HCT116 (cell line): Measurements from ENCODE around the gene ZKSCAN4. TPM values are rescaled to one million over a fixed set of nuclear protein-coding genes. Genes with fewer than 3 reads are reported as not detected.

Experiments used
- ATAC-seq: fragments of 200-7000 bp; cut with Tn5 transposase; 2 replicates; pipeline ENCODE4 v1.9.1; 2020; ENCODE audit warnings: mild to moderate bottlenecking, moderate library complexity
- BruUV-seq: library from RNA; stranded (reverse); fragments of 400-500 nt; replicated peaks from 2 replicates; lab custom pipeline; 2021; lab: Mats Ljungman, UMichigan
- CTCF ChIA-PET: fragments of 300-600 bp; sonication (Branson Sonifier 250); formaldehyde crosslinking; loops from one replicate; lab custom pipeline; 2021; ENCODE audit warnings: antibody characterized with exemption; lab: Charles Lee
- POLR2A ChIA-PET: fragments of 300-600, 350-600 bp; sonication (Branson Sonifier 250); formaldehyde crosslinking; loops from one replicate; lab custom pipeline; 2021; ENCODE audit warnings: antibody characterized with exemption; lab: Charles Lee
- RAD21 ChIA-PET, 2 experiments: fragments of 300-600 bp; sonication (Branson Sonifier 250); formaldehyde crosslinking; loops; one replicate each; lab custom pipeline; 2023; ENCODE audit warnings: low total read pairs in 2 of 2; ENCODE audit not compliant: uncharacterized antibody in 2 of 2, unreplicated experiment in 2 of 2, low non-redundant PET in 1 of 2; lab: Charles Lee
- DNase-seq: peaks from one replicate; pipeline ENCODE4 v3.0.0-alpha.2; 2010; ENCODE audit warnings: low read depth, low spot score
- H2AFZ ChIP-seq: fragments of 200-600 bp; shearing (Covaris generic), sonication (generic); 2 replicates; pipeline ENCODE4 v1.6.1; 2017; ENCODE audit warnings: low read depth, mixed run types, mixed read lengths, antibody characterized with exemption, low read length; ENCODE audit not compliant: poor library complexity, severe bottlenecking
- H3K27ac ChIP-seq: 2 replicates; pipeline ENCODE4 v1.5.1; 2012; ENCODE audit warnings: low read depth, low read length
- H3K27me3 ChIP-seq: fragments of 200-600 bp; sonication (generic); 2 replicates; pipeline ENCODE4 v1.6.1; 2016; ENCODE audit warnings: mixed run types, low read length, mixed read lengths; ENCODE audit not compliant: insufficient read depth
- H3K36me3 ChIP-seq, 2 experiments: fragments of 200-500 bp in 1 of 2; fragments of 200-600 bp in 1 of 2; sonication (Bioruptor generic) in 1 of 2; sonication (generic) in 1 of 2; 2 replicates each; pipeline versions ENCODE4 v1.5.1 to v1.6.1; 2014 to 2016; ENCODE audit warnings: low read length in 2 of 2, inconsistent platforms in 1 of 2, mixed read lengths in 1 of 2, mixed run types in 1 of 2; ENCODE audit not compliant: insufficient read depth in 2 of 2, control insufficient read depth in 1 of 2
- H3K4me1 ChIP-seq, 2 experiments: fragments of 200-600 bp in 1 of 2; sonication (generic) in 1 of 2; 2 replicates each; pipeline versions ENCODE4 v1.5.1 to v1.6.1; 2012 to 2017; ENCODE audit warnings: low read length in 2 of 2, inconsistent platforms in 1 of 2, mild to moderate bottlenecking in 1 of 2, mixed read lengths in 1 of 2, mixed run types in 1 of 2, moderate library complexity in 1 of 2; ENCODE audit not compliant: insufficient read depth in 2 of 2, control insufficient read depth in 1 of 2
- H3K4me2 ChIP-seq: fragments of 200-600 bp; sonication (generic); 2 replicates; pipeline ENCODE4 v1.6.1; 2017; ENCODE audit warnings: mixed run types, low read length, mixed read lengths
- H3K4me3 ChIP-seq, 2 experiments: fragments of 200-600 bp in 1 of 2; sonication (generic) in 1 of 2; replicated peaks in 1 of 2; 2 replicates each; pipeline ENCODE4 v1.5.1; 2011 to 2016; ENCODE audit warnings: low read length in 2 of 2, control low read depth in 1 of 2, low read depth in 1 of 2, mild to moderate bottlenecking in 1 of 2, mixed read lengths in 1 of 2, mixed run types in 1 of 2
- H3K79me2 ChIP-seq: fragments of 200-600 bp; sonication (generic); 2 replicates; pipeline ENCODE4 v1.6.1; 2017; ENCODE audit warnings: mild to moderate bottlenecking, mixed run types, low read length, moderate library complexity, mixed read lengths; ENCODE audit not compliant: insufficient read depth
- H3K9ac ChIP-seq: fragments of 200-600 bp; sonication (generic); 2 replicates; pipeline ENCODE4 v1.6.1; 2016; ENCODE audit warnings: low read length, mixed read lengths
- H3K9me2 ChIP-seq: fragments of 200-600 bp; sonication (generic), shearing (Covaris generic); 2 replicates; pipeline ENCODE4 v1.6.1; 2017; ENCODE audit warnings: mixed run types, mild to moderate bottlenecking, moderate library complexity; ENCODE audit not compliant: insufficient read depth
- H3K9me3 ChIP-seq, 2 experiments: fragments of 200-500 bp in 1 of 2; fragments of 200-600 bp in 1 of 2; sonication (Bioruptor generic) in 1 of 2; sonication (generic) in 1 of 2; 2 replicates each; pipeline ENCODE4 v1.6.1; 2014 to 2017; ENCODE audit warnings: low read length in 2 of 2, mixed read lengths in 2 of 2, inconsistent platforms in 1 of 2, low read depth in 1 of 2, mild to moderate bottlenecking in 1 of 2, mixed run types in 1 of 2, moderate library complexity in 1 of 2; ENCODE audit not compliant: control insufficient read depth in 1 of 2, insufficient read depth in 1 of 2
- H4K20me1 ChIP-seq: fragments of 200-600 bp; sonication (generic), shearing (Covaris generic); 2 replicates; pipeline ENCODE4 v1.6.1; 2017; ENCODE audit warnings: mixed run types, mild to moderate bottlenecking, moderate library complexity; ENCODE audit not compliant: insufficient read depth
- CEBPB ChIP-seq: IDR thresholded peaks from 2 replicates; pipeline ENCODE4 v1.6.1; 2012; ENCODE audit warnings: low read depth
- ELF1 ChIP-seq: IDR thresholded peaks from 2 replicates; pipeline ENCODE4 v1.6.1; 2012; ENCODE audit warnings: low read depth, borderline replicate concordance
- EZH2 ChIP-seq: fragments of 200-600 bp; sonication (generic); IDR thresholded peaks from 2 replicates; pipeline ENCODE4 v1.6.1; 2017; ENCODE audit warnings: antibody characterized with exemption, mixed run types
- EZH2phosphoT487 ChIP-seq: fragments of 200-600 bp; IDR thresholded peaks from 2 replicates; pipeline ENCODE4 v1.6.1; 2018; ENCODE audit warnings: antibody characterized with exemption, borderline replicate concordance
- FOSL1 ChIP-seq: IDR thresholded peaks from 2 replicates; pipeline ENCODE4 v1.6.1; 2012; ENCODE audit warnings: low read depth
- MAX ChIP-seq: IDR thresholded peaks from 2 replicates; pipeline ENCODE4 v1.6.1; 2012
- POLR2A ChIP-seq: IDR thresholded peaks from 2 replicates; pipeline ENCODE4 v1.7.0; 2011; ENCODE audit warnings: borderline replicate concordance; ENCODE audit not compliant: insufficient read depth, insufficient read length; ENCODE audit errors: extremely low read depth
- POLR2AphosphoS5 ChIP-seq: IDR thresholded peaks from 2 replicates; pipeline ENCODE4 v1.6.1; 2011; ENCODE audit warnings: mild to moderate bottlenecking, low read depth, low read length, moderate library complexity
- SIN3A ChIP-seq: IDR thresholded peaks from 2 replicates; pipeline ENCODE4 v1.6.1; 2012; ENCODE audit warnings: low read depth
- SP1 ChIP-seq: IDR thresholded peaks from 2 replicates; pipeline ENCODE4 v1.6.1; 2012; ENCODE audit warnings: low read depth
- SRF ChIP-seq: IDR thresholded peaks from 2 replicates; pipeline ENCODE4 v1.6.1; 2012; ENCODE audit warnings: low read depth
- intact Hi-C: fragments of 100-400 bp; cut with micrococcal nuclease; formaldehyde crosslinking; loops from 2 replicates; pipeline ENCODE4 v1.10.0; 2022
- total RNA-seq: library from RNA; stranded (reverse); gene quantifications from one replicate; pipeline ENCODE4 v1.2.1, GENCODE V29; 2021; ENCODE audit not compliant: unreplicated experiment
- TF ChIP-seq, protein P1 (sequence below), 3 experiments: fragments of 200-600 bp in 1 of 3; sonication (generic) in 1 of 3; IDR thresholded peaks in 2 of 3; conservative IDR thresholded peaks in 1 of 3; 2 replicates each; pipeline ENCODE4 v1.5.1; 2012 to 2017; ENCODE audit warnings: low read depth in 2 of 3, low read length in 2 of 3, antibody characterized with exemption in 1 of 3, borderline replicate concordance in 1 of 3, control low read depth in 1 of 3, mild to moderate bottlenecking in 1 of 3, mixed read lengths in 1 of 3, mixed run types in 1 of 3, moderate library complexity in 1 of 3; ENCODE audit not compliant: insufficient read depth in 1 of 3
- TF ChIP-seq, protein P2 (sequence below): IDR thresholded peaks from 2 replicates; pipeline ENCODE4 v1.6.1; 2012
- TF ChIP-seq, protein P3 (sequence below): IDR thresholded peaks from 2 replicates; pipeline ENCODE4 v1.6.1; 2011; ENCODE audit warnings: mild to moderate bottlenecking, low read length, moderate library complexity; ENCODE audit not compliant: insufficient replicate concordance; ENCODE audit errors: extremely low read depth

Gene ZKSCAN4
- total RNA-seq, 1 experiment from 2014 or later, result 4.8 TPM

DNA sequence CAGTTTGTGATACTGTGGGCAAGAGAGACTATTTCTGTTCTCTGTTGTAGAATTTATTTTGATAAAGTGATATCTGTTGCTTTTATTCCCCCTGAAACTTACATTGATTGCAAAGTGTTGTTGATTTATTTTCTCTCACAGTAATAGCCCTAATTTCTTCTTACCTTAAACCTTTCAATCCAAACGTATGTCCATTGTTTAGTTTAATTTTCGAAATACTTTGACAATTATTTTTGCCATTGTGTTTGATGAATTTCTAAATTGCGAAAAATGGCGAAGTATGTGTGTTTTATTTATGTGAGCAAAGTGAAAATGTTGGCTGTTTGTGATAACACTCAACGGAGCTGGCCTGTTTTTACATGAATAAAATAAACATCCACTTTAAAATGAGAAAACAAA is 14.5 kb upstream of the ZKSCAN4 start:
- peak overlapping the region; percentile 76 for H3K9ac ChIP-seq
- H3K9me3 ChIP-seq, result no peaks in the 10 kb centered on the region
- TSS peak; percentile 92 for BruUV-seq
- peak overlapping the region; percentile 83 for H2AFZ ChIP-seq
- H4K20me1 ChIP-seq, result no peaks in the 10 kb centered on the region
- H3K4me3 ChIP-seq, result peak overlapping the region; percentile 83 to 86
- intact Hi-C loops, result loop anchor here (5.0 kb wide), 1 partner anchor 71 kb away; the partner anchor contains the start of gene ZSCAN31
- H3K9me2 ChIP-seq, result no peaks in the 10 kb centered on the region
- POLR2A ChIA-PET, result interaction anchor here (0.6 to 2.3 kb wide), 7 partner anchors 13 to 428 kb away, joined by 3 to 13 read pairs (median 4); partner anchors contain the start of genes ZKSCAN3, ZKSCAN4 and ZKSCAN8
- H3K79me2 ChIP-seq, result peaks cover 18% of the 10 kb centered on the region
- peak overlapping the region; percentile 71 for H3K27ac ChIP-seq
- no peaks in the 10 kb centered on the region for H3K27me3 ChIP-seq
- ATAC-seq (no peak), DNase-seq (no peak)
- RAD21 ChIA-PET, result interaction anchor here (1.0 to 1.8 kb wide), 2 partner anchors 14 kb away, joined by 5 read pairs; partner anchors contain the start of gene ZKSCAN4 (in 2 of the 2)
- CTCF ChIA-PET, result interaction anchor here (1.0 kb wide), 1 partner anchor 117 kb away, joined by 3 read pairs; no protein-coding TSS in a partner anchor
- H3K4me1 ChIP-seq, result peaks cover 11 to 39% of the 10 kb centered on the region in 2 experiments
- H3K36me3 ChIP-seq, result no peaks in the 10 kb centered on the region
- TF ChIP-seq EZH2phosphoT487 (no peak), ELF1 (no peak), CEBPB (no peak), POLR2A (no peak)
- TF ChIP-seq, all 23 proteins: peak for 0
- peak overlapping the region; percentile 86 for H3K4me2 ChIP-seq

- CTCF ChIA-PET, result interaction anchor here (1.9 kb wide), 1 partner anchor 91 kb away, joined by 5 read pairs; no protein-coding TSS in a partner anchor
- Histone ChIP-seq H3K9me2 (no peaks in the 10 kb centered on the region), H3K4me1 (peaks cover 11 to 35% of the 10 kb centered on the region in 2 experiments), H3K27me3 (no peaks in the 10 kb centered on the region), H3K4me3 (no peak overlapping the region), H3K4me2 (no peak overlapping the region), H3K9ac (no peak overlapping the region), H3K27ac (no peak overlapping the region), H2AFZ (no peak overlapping the region), H3K36me3 (no peaks in the 10 kb centered on the region), H3K79me2 (peaks cover 14% of the 10 kb centered on the region), H4K20me1 (no peaks in the 10 kb centered on the region), H3K9me3 (no peaks in the 10 kb centered on the region)
- DNase-seq (no peak), ATAC-seq (no peak)
- no TSS peak for BruUV-seq
- RAD21 ChIA-PET, result no interaction called here
- POLR2A ChIA-PET, result interaction anchor here (2.0 kb wide), 1 partner anchor 12 kb away, joined by 11 read pairs; the partner anchor contains the start of gene ZKSCAN4
- intact Hi-C loops, result loop anchor here (5.0 kb wide), 1 partner anchor 72 kb away; the partner anchor contains the start of gene ZSCAN31
- TF ChIP-seq SRF (no peak), POLR2A (no peak), POLR2AphosphoS5 (no peak), SP1 (no peak), EZH2 (no peak), FOSL1 (no peak), MAX (no peak), SIN3A (no peak), EZH2phosphoT487 (no peak), CEBPB (no peak), ELF1 (no peak)
- TF ChIP-seq, protein P1, sequence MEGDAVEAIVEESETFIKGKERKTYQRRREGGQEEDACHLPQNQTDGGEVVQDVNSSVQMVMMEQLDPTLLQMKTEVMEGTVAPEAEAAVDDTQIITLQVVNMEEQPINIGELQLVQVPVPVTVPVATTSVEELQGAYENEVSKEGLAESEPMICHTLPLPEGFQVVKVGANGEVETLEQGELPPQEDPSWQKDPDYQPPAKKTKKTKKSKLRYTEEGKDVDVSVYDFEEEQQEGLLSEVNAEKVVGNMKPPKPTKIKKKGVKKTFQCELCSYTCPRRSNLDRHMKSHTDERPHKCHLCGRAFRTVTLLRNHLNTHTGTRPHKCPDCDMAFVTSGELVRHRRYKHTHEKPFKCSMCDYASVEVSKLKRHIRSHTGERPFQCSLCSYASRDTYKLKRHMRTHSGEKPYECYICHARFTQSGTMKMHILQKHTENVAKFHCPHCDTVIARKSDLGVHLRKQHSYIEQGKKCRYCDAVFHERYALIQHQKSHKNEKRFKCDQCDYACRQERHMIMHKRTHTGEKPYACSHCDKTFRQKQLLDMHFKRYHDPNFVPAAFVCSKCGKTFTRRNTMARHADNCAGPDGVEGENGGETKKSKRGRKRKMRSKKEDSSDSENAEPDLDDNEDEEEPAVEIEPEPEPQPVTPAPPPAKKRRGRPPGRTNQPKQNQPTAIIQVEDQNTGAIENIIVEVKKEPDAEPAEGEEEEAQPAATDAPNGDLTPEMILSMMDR (IDR thresholded peaks at IDR 0.05 in 2 of 3, conservative IDR thresholded peaks at IDR 0.05 in 1 of 3; ENCODE audit: borderline replicate concordance in 1 of 3, insufficient read depth in 1 of 3, low read depth in 2 of 3, low read length in 2 of 3), result no peak
- TF ChIP-seq, protein P2, sequence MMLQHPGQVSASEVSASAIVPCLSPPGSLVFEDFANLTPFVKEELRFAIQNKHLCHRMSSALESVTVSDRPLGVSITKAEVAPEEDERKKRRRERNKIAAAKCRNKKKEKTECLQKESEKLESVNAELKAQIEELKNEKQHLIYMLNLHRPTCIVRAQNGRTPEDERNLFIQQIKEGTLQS, result no peak
- TF ChIP-seq, protein P3, sequence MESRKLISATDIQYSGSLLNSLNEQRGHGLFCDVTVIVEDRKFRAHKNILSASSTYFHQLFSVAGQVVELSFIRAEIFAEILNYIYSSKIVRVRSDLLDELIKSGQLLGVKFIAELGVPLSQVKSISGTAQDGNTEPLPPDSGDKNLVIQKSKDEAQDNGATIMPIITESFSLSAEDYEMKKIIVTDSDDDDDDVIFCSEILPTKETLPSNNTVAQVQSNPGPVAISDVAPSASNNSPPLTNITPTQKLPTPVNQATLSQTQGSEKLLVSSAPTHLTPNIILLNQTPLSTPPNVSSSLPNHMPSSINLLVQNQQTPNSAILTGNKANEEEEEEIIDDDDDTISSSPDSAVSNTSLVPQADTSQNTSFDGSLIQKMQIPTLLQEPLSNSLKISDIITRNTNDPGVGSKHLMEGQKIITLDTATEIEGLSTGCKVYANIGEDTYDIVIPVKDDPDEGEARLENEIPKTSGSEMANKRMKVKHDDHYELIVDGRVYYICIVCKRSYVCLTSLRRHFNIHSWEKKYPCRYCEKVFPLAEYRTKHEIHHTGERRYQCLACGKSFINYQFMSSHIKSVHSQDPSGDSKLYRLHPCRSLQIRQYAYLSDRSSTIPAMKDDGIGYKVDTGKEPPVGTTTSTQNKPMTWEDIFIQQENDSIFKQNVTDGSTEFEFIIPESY, result no peak
Measured at GRCh38 chr6:28264834-28265401, 12.8 kb upstream of the ZKSCAN4 start.
